Measurements from ENCODE around the gene MAN1C1. TPM values are rescaled to one million over a fixed set of nuclear protein-coding genes. Genes with fewer than 3 reads are reported as not detected.

Gene MAN1C1
- total RNA-seq, 1 experiment from 2014 or later: 1.2 TPM

DNA sequence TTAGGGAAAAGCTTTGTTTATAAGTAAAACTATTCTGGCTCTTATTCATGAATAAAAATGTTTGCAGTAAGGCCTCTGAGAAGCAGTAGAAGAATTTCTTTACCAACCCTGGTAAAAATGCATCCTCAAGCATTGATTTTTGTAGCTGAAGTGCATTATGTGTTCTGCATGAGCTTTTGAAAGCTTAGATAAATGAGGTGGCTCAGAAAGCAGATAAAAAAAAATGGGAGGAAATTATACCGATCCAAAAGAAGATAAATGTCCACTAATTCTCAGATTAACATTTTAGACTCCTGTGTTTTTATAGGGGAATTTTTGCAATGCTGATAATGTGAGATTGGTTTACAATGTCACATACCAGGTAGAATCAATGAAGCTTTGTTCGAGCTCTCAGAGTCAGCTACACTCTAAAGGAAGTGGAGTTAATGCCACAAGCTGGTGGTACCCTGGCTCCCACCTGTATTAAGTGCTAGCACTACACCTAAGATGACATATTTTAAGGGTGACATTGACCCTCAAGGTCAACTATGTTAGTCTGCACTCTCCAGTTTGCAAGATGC is 97.9 kb downstream of the MAN1C1 start:
- CTCF ChIA-PET: interaction anchor here (1.4 kb wide), 1 partner anchor 84 kb away, joined by 3 read pairs; no protein-coding TSS in a partner anchor
- ATAC-seq: no peak

More for the DNA sequence above, 97.9 kb downstream of the MAN1C1 start:
- no peaks in the 10 kb centered on the region for H3K9me2 ChIP-seq (ENCODE audit: insufficient read depth)
- intact Hi-C loops (cut with micrococcal nuclease): no loop called here
- no TSS peak for BruUV-seq (replicated peaks)
- ChIA-PET RAD21 (ENCODE audit: low non-redundant PET in 1 of 2, low total read pairs in 2 of 2, uncharacterized antibody in 2 of 2, unreplicated experiment in 2 of 2) (no interaction called here), POLR2A (no interaction called here)
- no peaks in the 10 kb centered on the region for H3K9me3 ChIP-seq (ENCODE audit: control insufficient read depth in 1 of 2, insufficient read depth in 1 of 2, low read depth in 1 of 2, low read length in 2 of 2)
- no peak overlapping the region for H3K9ac ChIP-seq (ENCODE audit: low read length)
- H3K27ac ChIP-seq (ENCODE audit: low read depth, low read length): no peak overlapping the region
- DNase-seq (ENCODE audit: low read depth, low spot score): no peak
- H3K36me3 ChIP-seq (ENCODE audit: control insufficient read depth in 1 of 2, insufficient read depth in 2 of 2, low read length in 2 of 2): no peaks in the 10 kb centered on the region
- H3K4me1 ChIP-seq (ENCODE audit: control insufficient read depth in 1 of 2, insufficient read depth in 2 of 2, low read length in 2 of 2): peaks cover 0 to 5% of the 10 kb centered on the region in 2 experiments; a peak in 1 of 4 replicates
- no peaks in the 10 kb centered on the region for H4K20me1 ChIP-seq (ENCODE audit: insufficient read depth)
- no peak overlapping the region for H3K4me2 ChIP-seq (ENCODE audit: low read length)
- no peak overlapping the region for H3K4me3 ChIP-seq (replicated peaks in 1 of 2; ENCODE audit: low read depth in 1 of 2, low read length in 2 of 2)
- TF ChIP-seq ELF1 (IDR thresholded peaks at IDR 0.05; ENCODE audit: borderline replicate concordance, low read depth): no peak
- no peak for TF ChIP-seq ZNF274 (IDR thresholded peaks at IDR 0.05; ENCODE audit: low read depth, low read length)
- TF ChIP-seq, protein P1, sequence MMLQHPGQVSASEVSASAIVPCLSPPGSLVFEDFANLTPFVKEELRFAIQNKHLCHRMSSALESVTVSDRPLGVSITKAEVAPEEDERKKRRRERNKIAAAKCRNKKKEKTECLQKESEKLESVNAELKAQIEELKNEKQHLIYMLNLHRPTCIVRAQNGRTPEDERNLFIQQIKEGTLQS (IDR thresholded peaks at IDR 0.05): no peak
- no peak for TF ChIP-seq JUND (IDR thresholded peaks at IDR 0.05)
- TF ChIP-seq EZH2phosphoT487 (IDR thresholded peaks at IDR 0.05; ENCODE audit: borderline replicate concordance): no peak
- no peak for TF ChIP-seq CEBPB (IDR thresholded peaks at IDR 0.05; ENCODE audit: low read depth)
- TF ChIP-seq SRF (IDR thresholded peaks at IDR 0.05; ENCODE audit: low read depth): no peak
- TF ChIP-seq RAD21 (IDR thresholded peaks at IDR 0.05; ENCODE audit: low read depth): no peak
- TF ChIP-seq, protein P2, sequence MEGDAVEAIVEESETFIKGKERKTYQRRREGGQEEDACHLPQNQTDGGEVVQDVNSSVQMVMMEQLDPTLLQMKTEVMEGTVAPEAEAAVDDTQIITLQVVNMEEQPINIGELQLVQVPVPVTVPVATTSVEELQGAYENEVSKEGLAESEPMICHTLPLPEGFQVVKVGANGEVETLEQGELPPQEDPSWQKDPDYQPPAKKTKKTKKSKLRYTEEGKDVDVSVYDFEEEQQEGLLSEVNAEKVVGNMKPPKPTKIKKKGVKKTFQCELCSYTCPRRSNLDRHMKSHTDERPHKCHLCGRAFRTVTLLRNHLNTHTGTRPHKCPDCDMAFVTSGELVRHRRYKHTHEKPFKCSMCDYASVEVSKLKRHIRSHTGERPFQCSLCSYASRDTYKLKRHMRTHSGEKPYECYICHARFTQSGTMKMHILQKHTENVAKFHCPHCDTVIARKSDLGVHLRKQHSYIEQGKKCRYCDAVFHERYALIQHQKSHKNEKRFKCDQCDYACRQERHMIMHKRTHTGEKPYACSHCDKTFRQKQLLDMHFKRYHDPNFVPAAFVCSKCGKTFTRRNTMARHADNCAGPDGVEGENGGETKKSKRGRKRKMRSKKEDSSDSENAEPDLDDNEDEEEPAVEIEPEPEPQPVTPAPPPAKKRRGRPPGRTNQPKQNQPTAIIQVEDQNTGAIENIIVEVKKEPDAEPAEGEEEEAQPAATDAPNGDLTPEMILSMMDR (IDR thresholded peaks at IDR 0.05 in 2 of 3, conservative IDR thresholded peaks at IDR 0.05 in 1 of 3; ENCODE audit: borderline replicate concordance in 1 of 3, insufficient read depth in 1 of 3, low read depth in 2 of 3, low read length in 2 of 3): no peak
- TF ChIP-seq SP1 (IDR thresholded peaks at IDR 0.05; ENCODE audit: low read depth): no peak
- TF ChIP-seq EGR1 (IDR thresholded peaks at IDR 0.05; ENCODE audit: low read depth): no peak
- TF ChIP-seq, protein P3, sequence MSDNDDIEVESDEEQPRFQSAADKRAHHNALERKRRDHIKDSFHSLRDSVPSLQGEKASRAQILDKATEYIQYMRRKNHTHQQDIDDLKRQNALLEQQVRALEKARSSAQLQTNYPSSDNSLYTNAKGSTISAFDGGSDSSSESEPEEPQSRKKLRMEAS (IDR thresholded peaks at IDR 0.05): no peak
- no peak for TF ChIP-seq ZFX (IDR thresholded peaks at IDR 0.05)
- TF ChIP-seq, protein P4, sequence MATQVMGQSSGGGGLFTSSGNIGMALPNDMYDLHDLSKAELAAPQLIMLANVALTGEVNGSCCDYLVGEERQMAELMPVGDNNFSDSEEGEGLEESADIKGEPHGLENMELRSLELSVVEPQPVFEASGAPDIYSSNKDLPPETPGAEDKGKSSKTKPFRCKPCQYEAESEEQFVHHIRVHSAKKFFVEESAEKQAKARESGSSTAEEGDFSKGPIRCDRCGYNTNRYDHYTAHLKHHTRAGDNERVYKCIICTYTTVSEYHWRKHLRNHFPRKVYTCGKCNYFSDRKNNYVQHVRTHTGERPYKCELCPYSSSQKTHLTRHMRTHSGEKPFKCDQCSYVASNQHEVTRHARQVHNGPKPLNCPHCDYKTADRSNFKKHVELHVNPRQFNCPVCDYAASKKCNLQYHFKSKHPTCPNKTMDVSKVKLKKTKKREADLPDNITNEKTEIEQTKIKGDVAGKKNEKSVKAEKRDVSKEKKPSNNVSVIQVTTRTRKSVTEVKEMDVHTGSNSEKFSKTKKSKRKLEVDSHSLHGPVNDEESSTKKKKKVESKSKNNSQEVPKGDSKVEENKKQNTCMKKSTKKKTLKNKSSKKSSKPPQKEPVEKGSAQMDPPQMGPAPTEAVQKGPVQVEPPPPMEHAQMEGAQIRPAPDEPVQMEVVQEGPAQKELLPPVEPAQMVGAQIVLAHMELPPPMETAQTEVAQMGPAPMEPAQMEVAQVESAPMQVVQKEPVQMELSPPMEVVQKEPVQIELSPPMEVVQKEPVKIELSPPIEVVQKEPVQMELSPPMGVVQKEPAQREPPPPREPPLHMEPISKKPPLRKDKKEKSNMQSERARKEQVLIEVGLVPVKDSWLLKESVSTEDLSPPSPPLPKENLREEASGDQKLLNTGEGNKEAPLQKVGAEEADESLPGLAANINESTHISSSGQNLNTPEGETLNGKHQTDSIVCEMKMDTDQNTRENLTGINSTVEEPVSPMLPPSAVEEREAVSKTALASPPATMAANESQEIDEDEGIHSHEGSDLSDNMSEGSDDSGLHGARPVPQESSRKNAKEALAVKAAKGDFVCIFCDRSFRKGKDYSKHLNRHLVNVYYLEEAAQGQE (IDR thresholded peaks at IDR 0.05; ENCODE audit: low read depth): no peak
- TF ChIP-seq, protein P5, sequence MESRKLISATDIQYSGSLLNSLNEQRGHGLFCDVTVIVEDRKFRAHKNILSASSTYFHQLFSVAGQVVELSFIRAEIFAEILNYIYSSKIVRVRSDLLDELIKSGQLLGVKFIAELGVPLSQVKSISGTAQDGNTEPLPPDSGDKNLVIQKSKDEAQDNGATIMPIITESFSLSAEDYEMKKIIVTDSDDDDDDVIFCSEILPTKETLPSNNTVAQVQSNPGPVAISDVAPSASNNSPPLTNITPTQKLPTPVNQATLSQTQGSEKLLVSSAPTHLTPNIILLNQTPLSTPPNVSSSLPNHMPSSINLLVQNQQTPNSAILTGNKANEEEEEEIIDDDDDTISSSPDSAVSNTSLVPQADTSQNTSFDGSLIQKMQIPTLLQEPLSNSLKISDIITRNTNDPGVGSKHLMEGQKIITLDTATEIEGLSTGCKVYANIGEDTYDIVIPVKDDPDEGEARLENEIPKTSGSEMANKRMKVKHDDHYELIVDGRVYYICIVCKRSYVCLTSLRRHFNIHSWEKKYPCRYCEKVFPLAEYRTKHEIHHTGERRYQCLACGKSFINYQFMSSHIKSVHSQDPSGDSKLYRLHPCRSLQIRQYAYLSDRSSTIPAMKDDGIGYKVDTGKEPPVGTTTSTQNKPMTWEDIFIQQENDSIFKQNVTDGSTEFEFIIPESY (IDR thresholded peaks at IDR 0.05; ENCODE audit: extremely low read depth, insufficient replicate concordance, low read length): no peak
- no peak for TF ChIP-seq YY1 (IDR thresholded peaks at IDR 0.05; ENCODE audit: extremely low read depth, insufficient replicate concordance, low read depth, low read length)
- TF ChIP-seq FOSL1 (IDR thresholded peaks at IDR 0.05; ENCODE audit: low read depth): no peak
- no peak for TF ChIP-seq SIN3A (IDR thresholded peaks at IDR 0.05; ENCODE audit: low read depth)
- TF ChIP-seq POLR2A (IDR thresholded peaks at IDR 0.05; ENCODE audit: borderline replicate concordance, extremely low read depth, insufficient read depth, insufficient read length): no peak
- no peak for TF ChIP-seq POLR2AphosphoS5 (IDR thresholded peaks at IDR 0.05; ENCODE audit: low read depth, low read length)
- H3K79me2 ChIP-seq (ENCODE audit: insufficient read depth, low read length): no peaks in the 10 kb centered on the region
- H2AFZ ChIP-seq (ENCODE audit: low read depth, low read length, poor library complexity, severe bottlenecking): no peak overlapping the region
- no peaks in the 10 kb centered on the region for H3K27me3 ChIP-seq (ENCODE audit: insufficient read depth, low read length)

All from HCT116 (cell line).